ENCODE data around the gene GAS2.
A peak's percentile ranks its signal among the peaks of the same experiment; 100 is the strongest.

GAS2 gene

DNA sequence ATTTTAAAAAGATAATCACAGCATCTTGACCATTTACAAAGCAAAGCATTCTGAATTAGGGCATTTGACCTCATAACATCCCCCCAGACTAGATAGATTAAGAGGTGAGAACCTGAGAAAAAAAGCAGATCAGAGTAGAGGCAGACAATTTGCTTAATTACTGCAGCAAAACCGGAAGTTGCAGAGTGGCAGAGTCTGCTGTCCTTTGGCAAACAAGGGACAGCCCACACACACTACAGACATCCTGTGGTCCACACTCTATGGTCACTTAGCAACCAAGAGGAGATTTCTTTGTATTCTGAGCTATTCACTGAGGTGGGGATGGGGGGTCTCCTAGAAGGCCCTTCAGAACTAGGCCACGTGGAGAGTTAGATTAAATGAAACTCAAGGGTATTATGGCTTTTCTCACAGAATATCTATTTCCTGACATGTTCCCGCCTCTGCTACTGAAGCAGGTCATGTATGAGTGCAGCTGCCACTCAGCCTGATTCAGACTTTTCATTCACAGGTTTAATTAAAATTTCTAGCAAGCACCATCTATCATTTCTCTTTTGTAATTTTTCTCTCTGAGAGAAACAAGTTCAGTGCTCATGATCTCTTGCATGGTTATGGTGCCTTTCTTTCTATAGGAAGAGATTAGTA lies 114.7 kb downstream of the GAS2 start:
- no peak for DNase-seq (ENCODE audit: extremely low spot score, insufficient read length, low read depth)
- FAIRE-seq: peak; percentile 86

DNA sequence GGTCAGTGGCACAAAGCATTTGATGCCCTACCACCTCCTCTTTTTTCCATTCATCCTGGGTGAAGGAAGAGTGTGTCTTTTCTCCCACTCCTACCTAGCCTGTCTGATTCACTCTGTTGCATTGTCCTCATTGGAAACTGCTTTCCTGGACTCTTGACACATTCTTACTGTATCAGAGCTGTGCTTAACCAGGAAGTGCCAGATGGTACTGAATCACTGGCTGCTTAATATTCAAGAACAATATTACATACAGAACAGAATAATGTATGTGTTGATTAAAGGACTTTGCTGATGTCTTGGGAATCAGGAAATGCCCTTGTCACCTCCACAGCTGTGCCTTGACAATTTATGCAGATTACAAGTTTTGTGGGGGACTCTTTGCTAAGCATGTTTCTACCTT lies 118.8 kb downstream of the GAS2 start:
- FAIRE-seq (no peak), DNase-seq (ENCODE audit: extremely low spot score, insufficient read length, low read depth) (no peak)

DNA sequence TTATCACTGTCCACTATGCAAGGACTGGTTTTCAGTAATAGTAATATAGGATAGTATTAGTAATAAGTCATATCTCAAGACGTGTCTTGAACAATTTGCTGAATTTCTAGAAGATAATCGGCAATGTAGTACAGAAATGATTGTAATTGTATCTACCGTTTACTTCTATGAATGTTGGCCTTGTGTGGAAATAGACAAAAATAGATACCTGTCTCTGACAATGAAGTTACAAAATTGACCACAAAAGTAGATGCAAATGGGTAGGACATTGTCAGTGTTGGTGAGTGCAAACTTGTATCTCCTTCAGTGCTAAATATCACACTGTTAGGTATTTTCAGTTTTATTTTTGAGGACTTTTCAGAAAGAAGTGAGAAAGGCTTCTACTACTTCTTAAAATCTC lies 120.1 kb downstream of the GAS2 start:
- peak; percentile 80 for FAIRE-seq
- no peak for DNase-seq (ENCODE audit: extremely low spot score, insufficient read length, low read depth)

DNA sequence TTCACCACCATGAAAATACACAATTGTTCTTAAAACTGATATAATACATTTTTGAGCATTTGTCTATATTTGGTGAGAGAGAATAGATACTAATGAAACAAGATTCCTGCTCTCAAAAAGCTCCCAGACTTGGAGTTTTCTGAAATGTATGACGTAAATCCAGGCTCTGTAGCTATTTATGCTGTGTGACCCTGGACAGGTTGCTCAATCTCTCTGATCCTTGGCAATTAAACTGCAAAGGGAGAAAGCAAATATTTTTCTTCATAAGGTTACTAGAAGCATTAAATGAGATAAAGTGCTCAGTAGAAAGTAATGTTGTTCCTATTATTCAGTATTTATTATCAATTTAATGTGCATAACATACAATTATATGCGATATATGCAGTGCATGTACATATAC lies 120.6 kb downstream of the GAS2 start:
- DNase-seq (ENCODE audit: extremely low spot score, insufficient read length, low read depth) (no peak), FAIRE-seq (no peak)

DNA sequence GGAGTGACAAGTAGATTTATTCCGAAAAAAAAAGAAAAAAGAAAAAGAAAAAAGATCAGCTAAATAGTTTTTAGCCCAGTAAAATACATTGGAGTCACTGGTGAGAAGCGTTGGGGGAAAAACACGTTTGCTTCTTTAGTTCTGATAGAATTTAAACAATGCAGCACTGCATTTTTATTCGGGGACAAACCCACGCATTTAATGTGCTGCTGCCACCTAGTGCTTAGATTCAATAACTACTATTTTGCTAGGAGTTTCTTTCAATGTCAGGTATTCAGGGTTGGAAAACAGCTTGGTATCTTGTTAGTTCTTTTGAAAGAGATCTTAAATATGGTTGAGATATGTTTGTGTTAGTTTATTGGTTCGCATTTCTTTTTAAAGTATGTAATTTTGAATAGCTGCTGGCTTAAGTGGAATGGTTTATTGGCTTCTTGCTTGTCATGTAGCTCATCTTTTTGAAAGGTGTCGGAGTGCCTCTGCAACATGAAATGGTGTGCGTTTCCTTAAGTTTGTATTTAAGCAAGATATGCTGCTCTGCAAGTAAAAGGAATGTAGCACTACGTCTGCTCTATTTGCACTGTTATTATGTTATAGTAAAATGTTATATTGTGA lies 121.2 kb downstream of the GAS2 start:
- FAIRE-seq (peak; percentile 90), DNase-seq (ENCODE audit: extremely low spot score, insufficient read length, low read depth) (no peak)

DNA sequence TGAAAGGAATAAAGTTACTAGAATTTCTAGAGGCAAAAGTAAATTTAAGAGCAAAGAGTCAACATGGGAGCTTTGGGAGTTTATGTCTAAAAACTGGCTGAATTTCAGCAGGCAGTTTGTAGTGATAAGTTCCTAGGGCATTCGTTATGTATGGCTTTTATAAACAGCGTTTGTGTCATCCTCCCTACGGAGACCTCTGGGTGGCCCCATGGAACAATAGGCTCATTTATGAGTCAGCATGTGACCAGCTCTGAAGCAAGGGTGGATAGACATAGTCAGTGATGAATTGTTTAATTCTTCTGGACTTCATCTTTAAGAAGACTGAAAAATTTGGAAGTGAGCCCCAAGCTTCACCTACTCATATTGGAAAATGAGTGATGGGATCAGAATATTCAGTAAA lies 126.1 kb downstream of the GAS2 start:
- FAIRE-seq (no peak), DNase-seq (ENCODE audit: extremely low spot score, insufficient read length, low read depth) (no peak)

DNA sequence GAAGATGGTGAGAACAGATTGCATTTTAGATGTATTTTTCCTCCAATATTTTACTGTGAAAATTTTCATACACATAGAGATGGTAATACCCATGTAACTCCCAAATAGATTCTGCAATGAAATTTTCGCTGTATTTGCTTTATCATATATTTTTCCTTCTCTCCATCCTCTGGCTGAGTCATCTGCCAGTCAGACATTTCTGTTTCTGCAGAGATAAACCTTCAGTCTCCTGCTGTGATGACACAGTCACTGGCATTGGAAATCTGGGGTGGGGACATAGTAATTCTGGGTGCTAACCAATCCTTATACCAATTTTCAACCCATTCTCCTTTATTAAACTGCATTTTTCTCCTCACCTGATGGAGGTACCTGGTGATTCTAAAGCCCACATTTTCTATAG lies 129.5 kb downstream of the GAS2 start:
- FAIRE-seq: no peak

DNA sequence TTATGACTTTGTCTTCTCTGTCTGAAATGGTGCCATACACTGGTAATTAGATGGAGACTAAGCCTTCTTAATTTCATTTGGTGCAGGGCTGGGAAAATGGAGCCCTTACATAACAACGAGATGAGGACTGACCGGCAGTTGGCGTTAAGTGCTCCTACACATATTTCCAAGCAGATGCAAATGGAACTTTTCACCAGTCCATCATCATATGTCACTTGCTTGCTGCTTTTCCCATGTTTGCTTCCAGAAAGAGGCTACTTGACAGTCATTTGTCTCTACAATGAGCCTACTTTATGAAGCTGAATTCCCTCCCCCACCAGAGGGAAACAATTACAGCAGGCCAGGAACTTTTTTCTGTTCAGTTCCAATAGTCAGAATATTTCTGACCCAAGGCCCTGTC lies 130.6 kb downstream of the GAS2 start:
- no peak for DNase-seq (ENCODE audit: extremely low spot score, insufficient read length, low read depth)
- FAIRE-seq: no peak

More for the DNA sequence above, 129.5 kb downstream of the GAS2 start:
- no peak for DNase-seq (ENCODE audit: extremely low spot score, insufficient read length, low read depth)

DNA sequence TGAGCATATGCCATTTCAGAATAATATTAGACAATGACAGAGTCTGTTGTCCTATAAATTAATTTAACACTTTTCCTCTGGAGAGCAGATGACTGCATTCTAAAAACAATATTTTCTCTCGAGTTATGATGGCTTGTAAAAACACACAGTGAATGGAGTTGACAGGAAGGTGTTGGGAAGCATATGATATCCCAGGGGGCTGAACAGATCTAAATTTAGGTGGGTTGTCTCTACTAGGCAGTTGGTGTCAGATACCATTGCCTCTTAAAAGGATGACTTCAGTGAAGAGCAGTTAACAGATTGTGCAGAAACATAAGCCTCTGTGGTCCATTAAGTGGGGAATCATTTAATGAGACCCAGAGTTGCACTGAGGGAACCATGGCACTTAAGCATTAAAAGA lies 132.5 kb downstream of the GAS2 start:
- DNase-seq (ENCODE audit: extremely low spot score, insufficient read length, low read depth) (no peak), FAIRE-seq (no peak)

DNA sequence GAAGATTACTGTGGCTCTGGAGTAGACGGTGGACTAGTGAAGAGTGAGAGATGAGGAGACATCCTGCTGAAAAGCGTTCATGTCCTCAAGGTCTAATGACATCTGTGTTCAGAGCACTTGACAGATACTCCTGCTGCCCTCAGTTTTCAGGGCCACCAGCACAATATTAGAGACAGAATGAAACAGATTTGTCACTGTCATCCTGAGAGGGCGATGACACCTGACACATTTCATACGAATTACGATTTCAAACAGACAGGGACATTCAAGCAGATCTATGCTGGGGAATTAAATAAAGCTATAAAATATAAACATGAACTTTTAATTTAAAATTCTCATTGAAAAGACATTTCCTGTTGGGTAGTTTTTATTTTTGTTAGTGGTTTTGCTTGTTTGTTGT lies 134.1 kb downstream of the GAS2 start:
- FAIRE-seq: no peak

DNA sequence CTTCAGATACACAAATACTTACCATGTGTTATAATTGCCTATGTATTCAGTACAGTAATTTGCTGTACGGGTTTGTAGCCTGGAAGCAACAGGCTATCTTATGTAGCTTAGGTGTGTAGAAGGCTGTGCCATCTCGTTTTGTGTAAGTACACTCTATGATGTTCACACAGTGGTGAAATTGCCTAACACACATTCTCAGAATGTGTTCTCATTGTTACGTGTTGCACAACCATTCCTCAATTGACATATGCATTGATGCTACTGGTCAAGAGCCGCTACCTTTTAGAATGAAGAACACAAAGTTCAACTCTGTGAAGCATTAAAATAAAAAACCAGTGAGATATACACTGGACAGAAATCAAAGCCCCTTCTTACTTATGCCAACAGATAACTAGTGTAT lies 136.4 kb downstream of the GAS2 start:
- FAIRE-seq: no peak

More for the DNA sequence above, 134.1 kb downstream of the GAS2 start:
- DNase-seq (ENCODE audit: extremely low spot score, insufficient read length, low read depth): no peak

DNA sequence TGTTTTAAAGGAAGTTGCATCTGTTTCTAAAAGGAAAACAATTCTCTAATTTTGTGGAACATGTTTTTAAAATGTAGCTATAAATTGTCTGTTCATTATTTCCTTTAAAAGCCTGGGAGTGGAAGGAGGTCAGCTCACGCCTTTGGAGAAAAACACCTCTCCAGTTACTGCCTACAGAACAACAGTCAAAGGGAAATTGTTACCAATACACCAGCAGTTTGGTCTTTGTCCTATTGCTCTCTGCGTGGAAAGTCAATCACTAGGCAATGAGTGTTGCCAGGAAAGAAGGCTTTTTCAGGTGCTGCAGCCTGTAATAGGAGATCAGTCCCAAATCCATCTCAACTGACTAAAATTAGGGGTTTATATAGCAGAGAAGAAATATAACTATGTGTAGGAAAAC lies 141.0 kb downstream of the GAS2 start:
- DNase-seq (ENCODE audit: extremely low spot score, insufficient read length, low read depth): no peak
- no peak for FAIRE-seq

More for the DNA sequence above, 136.4 kb downstream of the GAS2 start:
- no peak for DNase-seq (ENCODE audit: extremely low spot score, insufficient read length, low read depth)

DNA sequence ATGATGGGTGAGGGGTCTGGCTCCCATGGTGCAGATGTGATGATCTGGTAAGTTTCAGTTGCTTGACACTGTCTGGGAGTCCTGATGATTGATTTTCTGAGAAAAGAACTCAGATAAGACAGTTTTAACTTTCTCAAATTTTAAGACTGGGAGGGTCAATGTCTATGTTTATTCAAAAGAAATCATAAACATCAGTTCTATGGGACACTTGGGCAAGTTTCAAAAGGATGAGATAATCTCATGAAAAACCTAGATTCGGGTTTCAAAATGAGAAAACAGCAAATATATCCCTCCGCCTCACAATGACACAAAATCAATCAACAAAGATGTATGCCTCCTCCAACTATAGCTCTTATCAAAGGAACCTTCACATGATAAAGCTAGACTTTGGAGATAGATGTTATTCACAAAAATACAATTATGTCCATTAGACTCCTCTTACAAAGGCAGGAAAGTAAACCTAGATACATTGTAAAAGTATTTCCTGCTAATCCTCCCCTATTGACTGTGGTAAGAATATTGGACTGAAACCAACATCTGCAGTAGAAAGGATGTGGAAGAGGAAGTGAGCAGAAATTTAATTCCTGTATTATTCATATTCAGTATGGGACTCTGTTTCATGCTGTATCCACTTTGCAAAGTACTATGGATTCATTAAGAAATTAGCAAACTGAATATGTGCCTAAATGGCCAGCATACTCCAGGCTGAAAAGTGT lies 141.6 kb downstream of the GAS2 start:
- DNase-seq (ENCODE audit: extremely low spot score, insufficient read length, low read depth) (no peak), FAIRE-seq (peak; percentile 52)

DNA sequence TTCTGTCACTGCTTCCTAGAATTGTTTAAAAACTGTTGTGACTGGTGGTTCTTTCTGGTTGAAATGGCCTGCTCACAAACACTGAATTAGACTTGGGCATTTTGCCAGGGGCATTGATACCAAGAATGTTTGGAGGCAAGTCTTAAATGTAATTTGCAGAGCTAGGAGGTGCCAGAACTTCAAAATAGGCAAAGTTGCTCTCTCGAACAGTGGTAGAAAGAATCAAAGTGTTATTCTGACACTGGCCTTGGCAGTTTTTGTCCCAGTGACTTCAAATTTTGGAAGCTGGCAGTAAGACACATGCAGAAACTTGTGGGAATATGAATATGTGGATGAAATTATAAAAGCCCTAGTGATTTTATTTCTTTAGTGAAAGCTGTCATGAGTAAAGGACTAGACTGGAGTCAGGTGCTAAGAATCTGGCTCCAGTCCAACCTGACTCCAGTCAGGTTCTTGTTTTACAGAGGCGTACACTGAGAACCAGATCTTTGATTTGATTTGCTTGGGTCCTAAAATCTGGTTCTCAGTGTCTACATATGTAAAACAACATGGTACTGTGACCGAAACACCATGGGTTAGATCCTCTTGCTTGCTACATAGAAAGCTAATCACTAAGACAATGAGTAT lies 142.3 kb downstream of the GAS2 start:
- FAIRE-seq: no peak

DNA sequence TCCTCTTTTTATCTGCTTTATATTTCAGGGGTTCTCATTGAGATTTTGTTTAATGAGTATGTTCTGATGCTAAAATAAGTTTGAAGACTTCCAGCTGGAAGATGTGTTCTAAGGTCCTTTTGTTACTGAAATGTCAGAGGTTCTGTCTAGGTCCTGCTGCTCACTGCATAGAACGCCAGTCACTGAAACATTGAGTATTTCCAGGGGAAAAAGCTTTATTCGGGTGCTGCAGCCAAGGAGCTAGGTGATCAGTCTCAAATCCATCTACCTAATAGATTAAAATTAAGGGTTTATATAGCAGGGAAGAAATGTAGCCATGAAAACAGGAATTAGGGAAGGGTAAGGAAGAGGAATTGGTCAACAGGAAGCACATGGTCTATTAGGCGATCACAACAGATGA lies 143.5 kb downstream of the GAS2 start:
- no peak for DNase-seq (ENCODE audit: extremely low spot score, insufficient read length, low read depth)
- no peak for FAIRE-seq

More for the DNA sequence above, 142.3 kb downstream of the GAS2 start:
- DNase-seq (ENCODE audit: extremely low spot score, insufficient read length, low read depth): no peak

DNA sequence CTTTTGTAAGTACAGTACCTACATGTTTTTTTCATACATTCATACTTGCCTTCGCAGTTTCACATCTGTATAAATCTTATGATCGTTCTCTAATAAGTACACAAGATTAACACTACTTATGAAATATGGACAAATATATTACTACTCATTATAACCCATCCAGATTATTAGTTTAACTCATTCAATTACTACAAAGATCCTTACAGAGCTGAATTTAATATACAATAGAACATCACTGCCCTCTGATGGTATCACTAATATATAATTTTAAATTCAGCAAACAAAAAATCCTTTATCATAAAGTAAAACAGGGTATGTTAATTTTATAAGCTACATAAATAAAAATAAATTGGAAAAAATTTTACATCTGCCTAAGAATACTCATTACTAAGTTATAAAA lies 155.8 kb downstream of the GAS2 start:
- no peak for FAIRE-seq

DNA sequence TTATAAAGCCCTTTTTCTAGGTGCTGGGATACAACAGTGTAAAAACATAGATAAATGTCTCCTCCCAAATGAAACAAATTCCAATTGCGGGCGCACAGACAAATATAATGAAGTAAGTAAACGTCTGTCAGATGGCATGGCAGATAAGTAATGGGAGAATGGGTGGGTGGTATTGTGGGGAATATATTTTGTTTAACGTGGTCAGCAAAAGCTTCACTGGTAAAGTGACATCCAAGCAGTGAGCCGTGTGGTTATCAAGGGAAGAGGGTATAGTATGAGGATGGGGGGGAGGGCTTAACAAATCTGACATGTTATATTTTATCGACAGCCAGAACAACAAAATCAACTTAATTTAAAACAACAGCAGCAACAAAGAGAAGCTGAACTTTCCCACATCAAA lies 162.0 kb downstream of the GAS2 start:
- FAIRE-seq (no peak), DNase-seq (ENCODE audit: extremely low spot score, insufficient read length, low read depth) (no peak)

More for the DNA sequence above, 155.8 kb downstream of the GAS2 start:
- DNase-seq (ENCODE audit: extremely low spot score, insufficient read length, low read depth): no peak

DNA sequence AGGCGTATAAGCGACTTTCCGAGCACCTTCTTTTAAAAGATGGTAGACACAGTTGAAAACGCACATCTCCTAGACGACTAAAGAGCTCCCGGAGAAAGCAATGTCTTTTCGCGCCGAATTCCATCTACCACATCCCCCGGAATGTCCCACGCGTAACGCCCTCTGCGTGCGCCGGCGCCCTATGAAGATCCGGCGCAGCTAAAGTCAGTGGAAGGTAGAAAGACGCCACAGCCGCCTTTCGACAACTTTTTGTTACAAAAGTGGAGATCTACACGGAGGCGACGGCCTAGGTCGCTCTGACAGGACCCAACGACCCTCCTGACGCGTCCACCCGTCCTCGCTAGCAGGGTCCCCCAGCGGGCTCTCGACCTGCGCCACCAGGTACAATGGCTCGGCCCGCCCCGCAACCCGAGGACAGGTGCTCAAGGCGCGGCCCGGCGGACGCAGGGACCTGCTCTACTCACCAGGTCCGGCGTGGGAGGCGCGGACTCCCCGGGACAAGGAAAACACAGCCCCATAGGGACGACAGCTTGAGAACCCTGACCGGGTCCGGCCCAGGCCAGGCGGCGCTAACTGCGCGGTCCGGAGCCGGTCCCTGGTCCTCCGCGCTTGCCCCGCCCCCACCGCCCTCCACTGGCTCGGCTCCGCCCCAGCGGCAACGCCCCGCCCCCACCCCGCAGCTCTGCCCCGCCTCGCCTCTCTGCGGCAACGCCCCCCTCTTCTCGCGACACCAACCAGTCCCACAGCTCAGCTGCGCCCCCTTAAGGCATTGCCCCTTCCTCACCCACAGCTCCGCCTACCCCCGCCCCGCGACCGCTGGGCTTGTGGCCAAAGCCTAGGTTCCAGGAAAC lies 163.0 kb downstream of the GAS2 start, which contains the start of gene SVIP:
Gene SVIP (minus strand): TSS at position 571 of the 851 bp plus-strand sequence. CDS start 53 bp downstream, at position 518.
- DNase-seq (ENCODE audit: extremely low spot score, insufficient read length, low read depth) (peak; percentile 79), FAIRE-seq (peak; percentile 86)

DNA sequence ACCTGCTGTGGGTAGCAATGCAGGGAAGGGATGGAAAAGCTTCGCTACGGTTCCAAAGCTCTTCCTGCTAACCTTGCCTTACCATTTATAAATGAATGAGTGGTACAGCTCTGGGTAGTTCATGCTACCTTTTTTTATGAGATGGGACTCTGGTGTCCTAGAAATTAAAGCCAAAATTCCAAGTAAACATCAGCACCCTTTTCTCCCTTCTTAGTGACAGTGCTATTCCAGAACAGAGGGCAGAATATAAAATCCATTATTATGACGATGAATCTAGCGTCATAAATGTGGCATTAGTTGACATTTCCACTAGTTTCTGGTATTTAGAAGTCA lies 163.6 kb downstream of the GAS2 start:
- DNase-seq (ENCODE audit: extremely low spot score, insufficient read length, low read depth) (no peak), FAIRE-seq (no peak)
